Transverse colon (tissue), 4 donors: ENCODE data around the gene TRIM14. TPM values are rescaled to one million over a fixed set of nuclear protein-coding genes. Genes with fewer than 3 reads are reported as not detected.
A peak's percentile ranks its signal among the peaks of the same experiment; 100 is the strongest.
"Not testable (repeated sequence)": the region's sequence is repeated elsewhere in the genome, so short reads cannot be mapped to it uniquely, and the experiment has no call there.

Experiments used
- DNase-seq: peaks from one replicate; pipeline ENCODE4 v3.0.0-alpha.2; 2019
- H3K27ac ChIP-seq, 4 donors: fragments of 200-600 bp; sonication (generic); 2 replicates each; pipeline ENCODE4 v1.5.1; 2016 to 2018; ENCODE audit warnings: inconsistent platforms in 4 of 4
- H3K27me3 ChIP-seq: fragments of 200-600 bp; sonication (generic); 2 replicates; pipeline ENCODE4 v1.5.1; 2017; ENCODE audit warnings: inconsistent platforms
- H3K36me3 ChIP-seq, 4 donors: fragments of 200-600 bp; sonication (generic); 2 replicates each; pipeline ENCODE4 v1.5.1; 2017 to 2019; ENCODE audit warnings: inconsistent platforms in 4 of 4
- H3K4me1 ChIP-seq, 4 donors: fragments of 200-600 bp; sonication (generic); 2 replicates each; pipeline ENCODE4 v1.5.1; 2017 to 2020; ENCODE audit warnings: inconsistent platforms in 4 of 4
- H3K4me3 ChIP-seq, 4 donors: fragments of 200-600 bp; sonication (generic); 1 replicate in 1 of 4; 2 replicates in 3 of 4; pipeline versions ENCODE4 v1.5.1 to v1.6.1; 2017 to 2019; ENCODE audit warnings: inconsistent platforms in 4 of 4
- H3K9me3 ChIP-seq, 2 donors: fragments of 200-600 bp; sonication (generic); 2 replicates each; pipeline ENCODE4 v1.5.1; 2017 to 2019; ENCODE audit warnings: inconsistent platforms in 2 of 2
- EP300 ChIP-seq: sonication (generic); formaldehyde crosslinking; IDR thresholded peaks from one replicate; pipeline ENCODE4 v1.6.1; 2017; ENCODE audit warnings: antibody characterized with exemption, low read depth
- POLR2A ChIP-seq: fragments of 450-650 bp; IDR thresholded peaks from one replicate; pipeline ENCODE4 v1.6.1; 2016; ENCODE audit warnings: antibody characterized with exemption, mild to moderate bottlenecking, moderate library complexity
- POLR2AphosphoS5 ChIP-seq, 3 donors: sonication (generic); formaldehyde crosslinking; IDR thresholded peaks; one replicate each; pipeline ENCODE4 v1.6.1; 2016; ENCODE audit warnings: antibody characterized with exemption in 3 of 3
- WGBS, 2 donors: methylation state at CpG; one replicate each; pipeline ENCODE4 v1.1.5; 2018; ENCODE audit warnings: low coverage in 1 of 2; 5-methylcytosine and 5-hydroxymethylcytosine counted together
- in situ Hi-C, 4 donors: fragments of 200-750 bp; cut with MboI; loops; one replicate each; pipeline versions ENCODE4 v1.15.0 to v1.15.1; 2017; ENCODE audit warnings: low sequenced_read_pairs in 3 of 4, low pct_ligation_motif_present in 1 of 4, low pct_unique_long_range_greater_than_20kb in 1 of 4
- intact Hi-C: fragments of 100-400 bp; cut with DNase I; formaldehyde crosslinking; loops from one replicate; pipeline ENCODE4 v1.15.1; 2023; ENCODE audit warnings: low total_unique reads
- total RNA-seq, 4 donors: library from RNA; depleted of rRNA; stranded (reverse); fragments of >200 nt; gene quantifications; one replicate each; pipeline ENCODE4 v1.1.0, GENCODE V29; 2016
- TF ChIP-seq, protein P1 (sequence below), 5 experiments: fragments of 200-600 bp in 3 of 5; fragments of 450-650 bp in 2 of 5; sonication (generic) in 3 of 5; IDR thresholded peaks; 1 replicate in 2 of 5; 2 replicates in 3 of 5; pipeline ENCODE4 v1.5.1; 2016 to 2017; ENCODE audit warnings: antibody characterized with exemption in 5 of 5, inconsistent platforms in 3 of 5, mild to moderate bottlenecking in 2 of 5, moderate library complexity in 1 of 5

TRIM14 gene
- total RNA-seq, 4 donors from 2014 or later, result 28.7 to 58.7 (median 53.8) TPM

DNA sequence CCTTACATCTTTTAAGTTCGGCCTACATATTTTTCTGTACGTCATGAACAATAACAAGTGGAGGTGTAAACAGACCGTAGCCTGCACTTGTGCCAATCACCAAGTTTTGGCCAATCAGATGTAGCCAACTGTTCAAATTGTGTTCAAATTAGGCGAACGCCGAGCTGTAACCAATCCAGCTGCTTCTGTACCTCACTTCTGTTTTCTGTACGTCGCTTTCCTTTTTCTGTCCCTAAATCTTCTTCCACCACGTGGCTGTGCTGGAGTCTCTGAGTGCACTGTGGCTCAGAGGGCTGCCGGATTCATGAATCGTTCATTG is 26.4 kb downstream of the TRIM14 start:
- Histone ChIP-seq H3K9me3 (no peaks in the 10 kb centered on the region), H3K4me3 (no peak overlapping the region), H3K36me3 (no peaks in the 10 kb centered on the region), H3K4me1 (peaks cover 0 to 8% (median 3%) of the 10 kb centered on the region in 4 donors), H3K27ac (no peak overlapping the region), H3K27me3 (no peaks in the 10 kb centered on the region)
- WGBS, 2 donors, result 88 to 93% methylated on average over 10 to 11 of the region's 11 CpGs
- in situ Hi-C loops (loop anchor here in 2 of 4 donors (25.0 kb wide), 2 partner anchors 105 to 170 kb away; partner anchors contain the start of genes ANP32B (in 1 of the 2) and TBC1D2 (in 1 of the 2)), intact Hi-C loops (no loop called here)
- DNase-seq, result peak; percentile 1
- no peak for TF ChIP-seq POLR2A
- TF ChIP-seq, protein P1, sequence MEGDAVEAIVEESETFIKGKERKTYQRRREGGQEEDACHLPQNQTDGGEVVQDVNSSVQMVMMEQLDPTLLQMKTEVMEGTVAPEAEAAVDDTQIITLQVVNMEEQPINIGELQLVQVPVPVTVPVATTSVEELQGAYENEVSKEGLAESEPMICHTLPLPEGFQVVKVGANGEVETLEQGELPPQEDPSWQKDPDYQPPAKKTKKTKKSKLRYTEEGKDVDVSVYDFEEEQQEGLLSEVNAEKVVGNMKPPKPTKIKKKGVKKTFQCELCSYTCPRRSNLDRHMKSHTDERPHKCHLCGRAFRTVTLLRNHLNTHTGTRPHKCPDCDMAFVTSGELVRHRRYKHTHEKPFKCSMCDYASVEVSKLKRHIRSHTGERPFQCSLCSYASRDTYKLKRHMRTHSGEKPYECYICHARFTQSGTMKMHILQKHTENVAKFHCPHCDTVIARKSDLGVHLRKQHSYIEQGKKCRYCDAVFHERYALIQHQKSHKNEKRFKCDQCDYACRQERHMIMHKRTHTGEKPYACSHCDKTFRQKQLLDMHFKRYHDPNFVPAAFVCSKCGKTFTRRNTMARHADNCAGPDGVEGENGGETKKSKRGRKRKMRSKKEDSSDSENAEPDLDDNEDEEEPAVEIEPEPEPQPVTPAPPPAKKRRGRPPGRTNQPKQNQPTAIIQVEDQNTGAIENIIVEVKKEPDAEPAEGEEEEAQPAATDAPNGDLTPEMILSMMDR (IDR thresholded peaks at IDR 0.05), result no peak
- no peak for TF ChIP-seq EP300

DNA sequence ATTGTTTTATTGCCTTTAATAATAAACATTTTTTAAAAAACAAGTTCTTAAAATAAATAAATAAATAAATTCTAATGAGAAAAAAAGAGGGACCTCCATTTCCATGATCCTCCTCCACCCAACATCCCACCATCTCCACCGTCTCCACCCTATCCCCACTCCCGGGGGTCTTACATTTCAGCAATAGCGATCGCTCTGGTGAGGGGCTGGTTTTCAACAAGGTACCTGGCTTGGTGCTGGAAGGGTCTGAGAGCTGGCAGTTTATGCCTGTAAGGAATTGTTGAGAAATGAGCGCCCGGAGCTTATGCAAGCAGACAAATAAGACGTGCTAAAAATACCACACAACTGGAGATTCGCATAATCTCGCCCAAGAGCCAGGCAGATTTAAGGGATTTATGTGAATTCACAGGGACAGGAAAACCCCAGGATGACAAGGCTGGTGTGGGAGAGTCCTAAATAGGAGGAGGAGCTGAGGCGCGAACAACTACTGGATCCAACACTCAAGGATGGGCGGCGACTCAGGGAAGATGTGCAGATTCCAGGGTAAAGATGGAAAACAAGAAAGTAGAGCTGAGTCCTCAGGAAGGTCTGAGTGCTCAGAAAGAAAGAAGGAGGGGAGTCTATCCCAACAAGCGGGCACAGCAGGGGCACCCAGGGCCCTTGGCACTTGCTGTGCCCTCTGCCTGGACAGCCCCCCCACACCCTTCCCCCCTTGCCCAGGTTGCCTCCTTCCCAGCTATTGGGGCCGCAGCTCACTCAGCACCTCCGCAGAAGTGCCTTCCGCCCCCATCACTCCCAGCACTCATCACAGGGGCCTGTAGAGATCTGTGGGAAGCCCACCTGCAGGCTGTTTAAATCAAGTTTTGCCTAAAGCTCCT is 27.0 kb downstream of the TRIM14 start:
- Histone ChIP-seq H3K9me3 (no peaks in the 10 kb centered on the region), H3K27me3 (no peaks in the 10 kb centered on the region), H3K4me1 (peaks cover 0 to 8% (median 3%) of the 10 kb centered on the region in 4 donors), H3K4me3 (no peak overlapping the region), H3K27ac (no peak overlapping the region), H3K36me3 (no peaks in the 10 kb centered on the region)
- TF ChIP-seq, protein P1 (IDR thresholded peaks at IDR 0.05), result no peak
- TF ChIP-seq POLR2A, result no peak
- TF ChIP-seq EP300, result no peak
- no peak for TF ChIP-seq POLR2AphosphoS5 (IDR thresholded peaks at IDR 0.05)
- DNase-seq, result peak; percentile 5
- in situ Hi-C loops, result loop anchor here in 2 of 4 donors (25.0 kb wide), 2 partner anchors 105 to 170 kb away; partner anchors contain the start of genes ANP32B (in 1 of the 2) and TBC1D2 (in 1 of the 2)
- 82 to 84% methylated on average over 13 to 17 of the region's 17 CpGs for WGBS, 2 donors
- intact Hi-C loops, result no loop called here

DNA sequence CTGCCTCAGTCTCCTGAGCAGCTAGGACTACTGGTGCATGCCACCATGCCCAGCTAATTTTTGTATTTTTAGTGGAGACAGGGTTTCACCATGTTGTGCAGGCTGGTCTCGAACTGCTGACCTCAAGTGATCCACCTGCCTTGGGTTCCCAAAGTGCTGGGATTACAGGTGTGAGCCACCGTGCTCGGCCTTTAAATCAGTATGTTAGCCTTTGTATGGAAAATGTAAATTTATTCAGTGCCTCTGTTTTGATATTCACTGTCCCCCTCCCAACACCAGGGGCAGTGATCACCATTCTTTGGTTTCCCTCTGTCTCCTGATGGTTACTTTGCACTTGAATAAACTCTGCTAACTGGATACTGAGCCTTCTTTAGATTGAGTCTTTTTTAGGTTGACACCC is 28.3 kb downstream of the TRIM14 start:
- H3K4me1 ChIP-seq, H3K9me3 ChIP-seq, intact Hi-C loops, DNase-seq, H3K4me3 ChIP-seq, H3K36me3 ChIP-seq, H3K27me3 ChIP-seq, H3K27ac ChIP-seq: not testable (repeated sequence)
- in situ Hi-C loops, result loop anchor here in 2 of 4 donors (25.0 kb wide), 2 partner anchors 103 to 172 kb away; partner anchors contain the start of genes ANP32B (in 1 of the 2) and TBC1D2 (in 1 of the 2)
- WGBS, 2 donors, result 91% methylated on average over 3 of the region's 3 CpGs; no CpG with 5 or more reads in 1 of the 2 donors

DNA sequence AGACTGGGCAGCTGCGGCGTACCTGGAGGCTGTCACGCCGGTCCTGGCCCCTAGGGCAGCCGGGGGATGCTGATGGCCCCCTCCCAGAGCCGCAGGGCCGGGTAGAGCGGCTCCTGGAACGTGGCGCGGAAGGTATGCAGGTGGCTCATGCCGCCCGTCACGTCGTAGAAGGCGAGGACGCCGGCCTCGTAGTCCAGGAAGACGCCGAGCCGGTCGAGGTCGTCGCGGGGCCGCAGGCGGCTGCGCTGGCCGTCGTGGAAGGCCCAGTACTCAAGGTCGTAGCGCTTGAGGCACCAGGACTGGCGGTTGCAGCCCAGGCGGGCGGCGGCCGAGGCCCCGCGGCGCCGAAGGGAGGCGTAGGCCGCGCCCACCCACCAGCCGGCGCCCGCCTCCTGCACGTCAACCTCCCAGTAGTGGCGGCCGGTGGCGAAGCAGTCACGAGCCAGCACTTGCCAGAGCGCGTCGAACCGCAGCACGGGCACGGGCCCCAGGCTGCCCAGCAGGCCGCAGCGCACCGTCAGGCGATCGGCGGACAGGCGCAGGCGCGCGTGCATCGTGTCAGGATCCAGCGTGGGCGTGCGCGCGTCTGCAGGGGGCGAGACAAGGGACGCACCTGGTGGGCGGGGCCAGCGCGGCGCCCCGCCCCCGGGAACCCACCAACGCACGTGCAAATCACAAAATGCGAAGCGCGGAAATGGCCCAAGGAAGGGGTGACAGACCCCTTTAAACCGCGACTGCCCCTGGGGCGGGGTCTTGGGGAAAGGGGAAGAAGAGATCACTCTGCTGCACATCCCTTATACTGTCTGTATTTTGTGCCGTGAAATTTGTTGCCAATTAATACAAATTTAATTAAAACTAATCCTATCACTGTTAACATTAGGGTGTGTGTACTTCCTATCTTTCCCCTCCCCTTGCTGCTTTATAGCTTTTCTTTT is 31.3 kb downstream of the TRIM14 start:
- peak; percentile 22 for DNase-seq
- peak overlapping the region in 2 of 4 donors; percentile 8 to 30 for H3K4me3 ChIP-seq
- in situ Hi-C loops (loop anchor here in 2 of 4 donors (25.0 kb wide), 2 partner anchors 100 to 175 kb away; partner anchors contain the start of genes ANP32B (in 1 of the 2) and TBC1D2 (in 1 of the 2)), intact Hi-C loops (no loop called here)
- peaks cover 0 to 20% (median 2%) of the 10 kb centered on the region in 4 donors for H3K4me1 ChIP-seq
- 70 to 83% methylated on average over 1 to 76 of the region's 92 CpGs for whole genome bisulfite sequencing, 2 donors
- H3K9me3 ChIP-seq, result no peaks in the 10 kb centered on the region
- no peaks in the 10 kb centered on the region for H3K27me3 ChIP-seq
- H3K36me3 ChIP-seq, result peaks cover 0 to 4% (median 2%) of the 10 kb centered on the region in 4 donors
- no peak overlapping the region for H3K27ac ChIP-seq
- no peak for TF ChIP-seq EP300
- TF ChIP-seq, protein P1 (IDR thresholded peaks at IDR 0.05), result peak in 2 of 5 experiments; percentile 9 to 11
